NOMO-1 treated with DMSO at 0.1 percent for 48 hours (cell line): ENCODE data around the gene NOG.
A peak's percentile ranks its signal among the peaks of the same experiment; 100 is the strongest.

ENCODE experiments used
- DNase-seq: peaks from one replicate; lab custom pipeline; 2025; ENCODE audit not compliant: unreplicated experiment; lab: John Stamatoyannopoulos, UW

NOG gene

DNA sequence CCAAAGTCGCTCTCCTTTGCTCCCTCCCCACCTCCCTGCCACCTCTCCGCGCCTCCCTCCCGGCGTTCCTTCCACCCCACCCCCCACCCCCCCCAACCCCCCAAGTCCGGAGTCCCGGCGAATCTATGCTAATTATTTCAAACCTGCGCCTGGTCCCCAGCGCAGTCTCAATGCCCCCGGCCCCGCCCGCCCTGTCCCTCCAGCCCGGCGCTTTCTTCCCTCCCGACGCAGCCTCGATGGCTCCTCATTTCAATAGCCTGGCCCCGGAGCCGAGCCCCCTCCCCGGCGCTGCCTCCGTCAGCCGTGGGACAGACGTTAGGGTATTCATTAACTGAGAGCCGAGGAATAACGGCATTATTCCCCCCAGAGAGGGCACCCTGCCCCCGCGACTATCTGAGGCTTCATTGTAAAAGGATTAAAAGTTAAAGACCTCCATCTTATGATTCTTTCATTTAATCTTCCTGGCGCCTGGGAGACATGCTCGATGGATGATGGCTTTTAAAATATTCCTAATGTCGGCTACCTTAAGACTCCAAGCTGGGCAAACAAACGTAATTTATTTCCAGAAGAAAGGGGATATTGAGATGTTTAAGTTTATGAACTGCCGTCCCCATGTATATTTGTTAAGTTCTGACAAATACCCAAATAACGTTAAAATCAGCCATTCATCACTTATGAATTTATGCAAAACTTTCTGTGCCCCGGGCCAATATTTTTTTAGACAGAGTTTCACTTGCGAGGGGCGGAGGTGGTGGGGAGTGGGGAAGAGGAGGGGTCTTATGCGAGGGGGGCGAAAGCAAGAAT is 3.4 kb downstream of the NOG start:
- DNase-seq = no peak

DNA sequence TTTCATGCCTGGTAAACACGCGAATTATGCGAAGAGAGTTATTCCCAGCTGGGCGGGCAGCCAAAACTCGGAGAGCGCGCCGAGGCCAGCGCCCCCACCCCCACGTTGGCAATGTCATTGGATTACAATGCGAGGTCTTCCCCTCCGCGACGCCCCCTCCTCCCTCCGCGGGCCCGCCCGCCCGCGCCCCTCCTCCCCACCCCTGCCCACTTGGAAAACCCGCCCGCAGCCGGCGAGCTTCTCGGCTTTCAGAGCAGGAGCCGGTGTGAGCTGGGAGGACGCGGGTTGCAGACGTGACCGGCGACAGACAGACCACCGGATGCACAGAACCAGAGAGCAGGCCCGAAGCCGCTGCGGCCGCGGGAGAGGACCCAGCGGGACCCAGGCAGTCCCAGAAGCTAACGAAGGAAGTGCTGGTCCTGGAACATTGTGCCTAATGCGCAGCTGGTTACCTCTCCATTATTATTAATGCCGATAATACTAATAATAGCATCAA is 4.0 kb downstream of the NOG start:
- no peak for DNase-seq

DNA sequence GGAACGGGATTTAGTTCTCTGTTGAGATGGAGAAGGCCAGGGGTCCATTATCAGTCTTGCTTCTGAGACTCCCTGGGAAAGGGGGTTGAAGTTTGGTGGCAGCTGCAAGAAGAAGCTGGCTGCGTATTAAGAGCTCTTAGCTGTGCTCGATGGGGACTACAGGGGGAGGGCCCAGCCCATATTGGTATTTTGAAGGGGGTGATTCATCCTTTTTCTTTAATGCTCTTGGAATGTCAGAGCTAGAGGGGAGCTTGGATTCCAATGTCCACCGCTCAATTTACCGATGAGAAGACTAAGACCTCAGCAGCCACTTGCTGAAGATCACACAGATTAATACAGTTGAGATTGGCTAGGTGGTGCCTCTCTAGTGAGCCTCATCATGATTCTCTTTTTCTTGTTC is 5.0 kb downstream of the NOG start:
- no peak for DNase-seq

DNA sequence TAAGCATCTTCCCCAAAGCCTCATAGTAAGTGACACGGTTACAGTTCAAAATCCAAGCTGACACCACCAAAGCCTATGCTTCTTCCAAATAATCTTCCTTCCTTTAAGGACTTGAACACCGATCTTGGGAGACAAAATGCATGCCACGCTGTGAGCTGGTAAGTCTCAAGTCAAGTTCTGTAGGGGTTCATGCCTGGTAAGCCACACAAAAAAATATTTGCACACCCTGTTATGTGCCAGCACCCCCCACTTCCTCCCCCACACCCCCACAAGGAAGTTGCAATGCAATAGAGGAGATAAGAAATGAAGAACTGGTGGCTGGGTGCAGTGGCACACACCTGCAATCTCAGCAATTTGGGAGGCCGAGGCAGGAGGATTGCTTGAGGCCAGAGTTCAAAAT is 5.6 kb downstream of the NOG start:
- no peak for DNase-seq

DNA sequence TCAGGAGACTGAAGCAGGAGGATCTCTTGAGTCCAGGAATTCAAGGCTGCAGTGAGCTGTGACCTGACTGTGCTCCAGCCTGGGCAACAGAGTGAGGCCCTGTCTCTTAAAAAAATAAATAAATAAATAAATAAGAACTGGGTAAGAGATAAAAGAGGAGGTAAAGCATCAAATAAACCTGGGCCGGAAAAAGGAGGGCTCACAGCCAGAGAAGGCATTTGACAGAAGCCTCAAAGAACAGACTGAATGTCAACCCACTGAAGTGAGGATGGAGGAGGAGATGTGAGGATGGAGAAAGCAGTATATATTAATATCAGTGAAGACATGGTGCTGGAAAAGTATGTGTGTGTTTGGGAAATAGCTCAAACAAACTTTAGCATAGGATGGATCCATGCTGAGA is 6.1 kb downstream of the NOG start:
- no peak for DNase-seq

DNA sequence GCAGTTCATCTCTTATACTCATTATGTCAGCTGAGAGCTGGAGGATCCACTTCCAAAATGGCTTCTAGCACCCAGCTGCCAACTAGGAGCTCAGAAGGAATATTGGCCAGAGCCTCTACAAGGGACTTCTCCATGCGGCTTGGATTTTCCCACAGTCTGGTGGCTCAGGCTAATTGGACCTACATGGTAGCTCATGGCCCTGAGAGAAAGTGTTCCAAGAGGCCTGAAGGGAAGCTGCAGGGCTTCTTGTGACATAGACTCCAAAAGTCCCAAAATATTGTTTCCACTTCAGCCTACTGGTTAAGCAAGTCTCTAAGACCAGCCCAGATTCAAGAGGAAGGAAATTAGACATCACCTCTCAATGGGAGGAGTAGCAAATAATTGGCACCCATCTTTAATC is 6.8 kb downstream of the NOG start:
- no peak for DNase-seq

DNA sequence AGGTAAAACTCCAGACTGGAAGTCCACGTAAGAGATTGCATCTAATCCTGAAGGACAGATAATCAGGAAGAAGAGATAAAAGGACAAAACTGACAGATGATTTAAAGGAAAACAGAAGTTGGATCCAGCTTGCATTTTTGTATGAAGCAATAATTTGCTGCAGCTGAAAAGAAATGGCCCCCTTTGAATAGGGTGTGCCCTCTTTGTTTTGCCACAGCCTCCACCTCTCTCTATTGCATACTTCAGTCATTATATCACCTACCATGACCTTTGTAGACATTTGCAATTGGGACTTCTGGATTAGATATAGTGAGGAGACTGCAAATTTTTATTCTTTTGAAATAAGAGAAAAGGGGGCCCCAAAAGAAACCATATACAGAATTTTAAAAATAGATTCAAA is 8.1 kb downstream of the NOG start:
- no peak for DNase-seq

DNA sequence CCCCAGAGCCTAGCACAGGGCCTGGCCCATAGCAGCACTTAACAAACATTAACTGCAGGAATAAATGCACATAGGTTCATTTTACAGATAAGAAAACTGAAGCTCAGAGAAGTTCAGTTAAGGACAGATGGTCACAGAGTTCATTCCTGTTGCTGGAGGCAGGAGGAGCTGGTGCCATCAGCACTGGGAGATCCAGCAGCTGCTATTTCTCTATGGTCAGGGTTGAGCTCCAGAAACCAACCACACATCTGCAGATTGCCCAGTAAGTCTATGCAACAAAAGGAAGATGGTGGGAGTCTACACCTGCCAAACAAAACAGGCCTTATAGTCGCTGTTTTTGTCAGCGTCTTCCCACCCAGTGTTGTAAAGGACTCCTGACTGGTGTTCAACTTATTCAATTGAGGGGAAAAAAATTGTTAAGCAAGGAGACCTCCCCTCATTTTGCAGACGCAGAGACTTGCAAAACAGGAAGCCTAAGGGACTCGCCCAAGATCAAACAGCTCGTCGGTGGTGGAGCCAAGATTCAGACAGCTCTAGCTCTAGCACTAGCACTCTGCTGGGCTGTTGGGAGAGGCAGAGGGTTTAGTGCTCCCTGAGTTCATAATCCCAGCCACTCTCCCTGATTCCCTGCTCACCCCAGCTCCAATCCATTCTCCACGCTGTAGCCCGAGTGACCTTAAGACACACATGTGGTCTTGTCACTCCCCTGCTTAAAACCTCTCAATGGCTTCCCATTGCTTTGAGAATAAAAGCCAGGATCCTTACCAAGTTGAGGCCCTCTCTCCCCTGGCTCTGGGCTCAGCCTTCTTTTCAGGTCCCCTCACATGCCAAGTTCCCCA is 9.0 kb downstream of the NOG start:
- no peak for DNase-seq

DNA sequence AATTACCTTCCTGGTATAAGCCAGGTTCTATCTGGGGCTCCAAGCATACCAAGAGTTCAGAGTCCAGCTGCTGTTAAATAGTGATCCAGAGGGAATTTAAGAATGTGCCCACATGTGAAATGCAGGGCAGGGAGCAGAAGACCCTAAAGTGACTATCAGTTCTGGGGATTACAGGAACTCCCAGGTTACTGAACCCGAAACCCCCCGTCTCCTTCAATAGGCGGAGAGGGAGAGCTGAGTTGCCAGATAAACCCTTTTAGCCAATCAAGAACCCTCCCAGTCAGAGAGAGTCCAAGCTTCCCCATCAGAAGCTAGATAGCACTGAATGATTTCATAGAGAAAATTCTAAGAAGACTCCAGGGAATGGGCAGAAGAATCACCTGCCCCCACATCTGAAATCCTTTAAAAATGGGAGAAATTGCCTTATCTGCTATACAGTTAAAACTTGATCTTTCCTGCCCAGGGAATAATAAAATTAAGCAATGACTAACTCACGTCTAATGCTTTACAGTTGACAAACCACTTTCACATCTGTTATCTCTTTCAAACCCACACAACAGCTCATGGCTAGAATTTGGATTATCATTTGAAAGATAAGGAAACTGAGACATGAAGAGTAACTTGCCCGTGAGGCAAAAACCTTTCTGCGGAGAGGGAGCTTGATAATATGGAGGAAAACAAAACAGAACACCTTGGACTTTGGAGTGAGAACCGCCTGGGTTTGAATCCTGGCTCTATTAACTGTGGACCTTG is 10.2 kb downstream of the NOG start:
- no peak for DNase-seq

DNA sequence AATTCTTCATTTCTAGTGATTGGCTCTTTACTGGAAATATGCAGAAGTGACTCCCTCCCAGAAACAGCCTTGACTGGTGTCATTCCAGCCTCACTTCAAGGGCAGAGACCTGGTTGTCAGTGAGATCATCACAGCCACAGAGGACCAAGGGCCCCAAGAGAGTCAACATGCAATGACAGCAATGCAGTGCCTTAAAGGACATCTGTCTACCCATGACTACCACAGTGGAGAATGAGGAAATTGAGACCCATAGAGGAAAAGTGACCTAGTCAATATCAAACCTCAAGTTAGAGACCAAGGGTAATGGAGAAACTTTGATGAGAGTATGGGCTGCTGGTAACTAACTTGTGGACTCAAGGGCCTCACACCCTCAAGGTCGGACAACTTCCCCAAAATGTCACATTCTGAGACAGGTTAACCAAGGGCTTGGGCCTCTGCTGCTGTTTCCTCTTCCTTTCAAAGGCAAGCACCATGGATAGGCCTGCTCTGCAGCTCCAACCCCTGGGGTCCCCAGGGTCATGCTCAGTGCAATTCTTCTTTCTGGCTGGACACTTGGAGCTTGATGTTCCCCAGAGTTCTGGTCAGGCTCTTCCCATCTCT is 11.3 kb downstream of the NOG start:
- DNase-seq = peak; percentile 65

DNA sequence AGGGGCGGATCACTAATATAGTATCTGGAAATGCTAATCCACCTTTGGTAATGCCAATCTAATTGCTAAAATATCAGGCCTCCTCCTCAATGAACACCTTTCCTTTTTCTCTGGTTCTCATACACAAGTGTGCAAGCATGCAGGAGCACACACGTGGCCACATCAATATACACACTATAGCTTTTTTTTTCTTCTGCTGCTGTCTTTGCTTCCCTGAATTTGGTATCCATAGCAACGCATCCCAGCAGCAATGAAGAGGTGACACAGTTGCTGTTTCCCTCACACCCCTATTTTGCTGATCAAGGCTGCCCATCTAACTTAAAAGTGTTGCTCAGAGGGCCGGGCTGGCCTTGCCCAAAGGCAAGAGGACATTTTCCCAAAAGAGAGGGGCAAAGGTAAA is 15.4 kb downstream of the NOG start:
- no peak for DNase-seq

DNA sequence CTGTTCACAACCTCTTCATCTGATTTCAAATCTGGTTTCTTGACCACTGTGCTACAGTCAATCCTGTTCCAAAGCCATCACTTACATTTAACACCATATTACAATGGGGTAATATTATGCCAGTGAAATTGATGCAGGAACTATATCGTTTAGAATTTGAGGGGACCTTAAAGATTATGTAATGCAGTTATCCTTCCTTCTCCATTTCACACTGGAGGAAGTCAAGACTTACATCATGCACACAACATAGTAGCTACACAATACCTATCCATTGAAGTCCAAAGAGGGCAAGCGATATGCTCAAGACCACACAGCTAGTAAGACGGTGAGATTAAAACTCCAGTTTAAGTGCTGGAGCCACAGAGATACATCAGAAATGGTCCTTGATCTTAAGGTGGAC is 16.8 kb downstream of the NOG start:
- DNase-seq = peak; percentile 67

DNA sequence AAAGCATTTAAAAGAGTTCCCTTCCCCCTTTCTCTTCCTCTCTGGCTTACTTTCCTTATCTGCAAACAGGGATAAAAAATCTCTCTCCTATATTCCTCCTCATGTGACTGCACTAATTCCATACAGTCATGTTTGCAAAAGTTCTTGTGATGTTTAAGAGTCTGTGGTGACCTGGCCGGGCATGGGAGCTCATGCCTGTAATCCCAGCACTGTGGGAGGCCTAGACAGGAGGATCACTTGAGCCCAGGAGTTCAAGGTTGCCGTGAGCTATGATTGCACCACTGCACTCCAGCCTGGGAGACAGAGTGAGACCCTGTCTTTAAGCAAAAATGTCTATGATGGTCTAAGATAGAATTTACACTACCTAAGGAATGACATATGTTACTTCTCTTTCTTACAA is 19.6 kb downstream of the NOG start:
- no peak for DNase-seq

DNA sequence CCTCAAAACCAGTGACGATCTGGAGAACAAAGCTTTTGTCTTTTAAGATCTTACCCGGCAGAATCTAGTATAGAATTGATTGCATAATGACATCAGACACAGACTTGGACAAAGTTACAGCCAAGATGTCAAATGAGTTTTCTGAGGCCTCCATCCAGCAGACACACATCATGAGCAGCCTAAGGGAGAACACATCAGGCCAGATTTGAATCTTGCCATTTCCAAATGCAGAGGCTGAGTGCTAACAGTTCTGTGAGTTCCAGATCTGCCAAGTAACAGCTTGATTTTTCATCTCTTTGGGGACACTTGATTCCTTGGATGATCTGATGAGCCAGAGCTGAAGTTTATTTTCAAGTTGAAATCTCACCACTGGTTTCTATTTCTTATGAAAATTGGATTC is 21.0 kb downstream of the NOG start:
- DNase-seq = no peak

DNA sequence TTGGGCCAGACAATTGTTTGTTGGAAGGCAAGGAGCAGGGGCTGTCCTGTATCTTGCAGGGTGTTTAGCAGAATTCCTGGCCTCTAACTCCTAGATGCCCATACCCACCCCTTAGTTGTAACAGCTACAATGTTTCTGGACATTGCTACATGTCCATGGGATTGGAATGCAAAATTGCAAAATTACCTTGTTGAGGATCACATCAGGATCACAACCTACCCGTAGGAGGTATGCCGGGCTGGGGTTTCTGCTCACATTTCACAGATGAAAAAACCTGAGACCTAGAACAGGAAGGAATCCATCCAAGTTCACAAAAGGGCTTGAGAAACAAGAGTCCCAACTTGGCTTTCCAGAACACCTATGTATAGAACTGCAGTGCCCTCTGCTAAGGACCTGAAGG is 22.7 kb downstream of the NOG start:
- DNase-seq = no peak

DNA sequence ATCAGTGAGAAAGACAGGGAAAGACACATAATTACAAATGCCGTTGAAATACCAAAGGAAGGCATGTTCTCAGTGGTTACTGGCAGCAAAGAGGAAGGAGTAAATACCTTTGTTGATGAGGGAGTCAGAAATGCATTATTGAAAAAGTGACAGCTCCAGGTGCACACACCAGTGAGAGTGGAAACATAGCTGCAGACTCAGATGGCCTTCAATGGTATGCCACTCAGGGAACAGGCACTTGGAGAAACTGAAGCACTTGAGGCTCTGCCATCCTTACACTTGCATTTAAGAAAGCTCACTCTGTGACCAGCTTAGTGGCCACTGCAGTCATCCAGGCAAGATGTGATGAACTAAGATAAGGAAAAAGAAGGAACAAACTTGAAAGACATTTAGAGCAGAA is 29.9 kb downstream of the NOG start:
- no peak for DNase-seq

DNA sequence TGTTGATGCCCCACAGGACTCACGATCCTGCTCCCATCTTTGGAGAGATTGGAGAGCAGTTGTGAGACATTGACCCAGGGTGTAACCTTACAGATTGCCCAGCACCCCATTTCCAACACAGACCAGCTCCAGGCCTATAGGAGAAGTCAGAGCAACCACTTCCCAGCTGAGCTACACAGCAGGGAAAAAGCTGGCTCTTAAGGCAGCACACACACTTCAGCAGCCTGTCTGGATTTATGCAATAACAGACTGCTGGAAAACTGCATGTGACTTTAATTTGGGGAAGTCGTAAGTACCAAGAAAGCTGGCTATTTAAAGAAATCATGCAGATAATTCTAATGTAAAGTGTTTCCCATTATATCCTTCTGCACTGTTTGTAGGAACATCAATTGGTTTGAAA is 30.8 kb downstream of the NOG start:
- DNase-seq = peak; percentile 74

DNA sequence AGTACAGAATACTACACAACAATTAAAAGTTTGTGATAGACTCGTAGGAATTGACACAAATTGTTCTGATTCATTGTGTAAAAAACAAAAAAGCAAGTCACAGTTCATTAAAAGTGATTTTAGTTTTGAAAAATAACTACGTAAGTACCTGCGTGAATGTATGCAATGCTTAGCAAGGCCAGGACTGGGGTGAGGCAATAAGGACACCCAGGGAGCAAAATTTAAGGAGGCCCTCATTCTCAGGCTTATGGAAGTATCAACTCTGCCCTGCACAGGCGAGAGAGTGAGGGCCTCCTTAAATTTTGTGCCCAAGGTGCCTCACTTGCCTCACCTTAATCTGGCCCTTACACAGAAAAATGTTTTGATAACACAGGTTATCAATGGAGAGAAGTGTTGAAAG is 31.4 kb downstream of the NOG start:
- DNase-seq = peak; percentile 41

DNA sequence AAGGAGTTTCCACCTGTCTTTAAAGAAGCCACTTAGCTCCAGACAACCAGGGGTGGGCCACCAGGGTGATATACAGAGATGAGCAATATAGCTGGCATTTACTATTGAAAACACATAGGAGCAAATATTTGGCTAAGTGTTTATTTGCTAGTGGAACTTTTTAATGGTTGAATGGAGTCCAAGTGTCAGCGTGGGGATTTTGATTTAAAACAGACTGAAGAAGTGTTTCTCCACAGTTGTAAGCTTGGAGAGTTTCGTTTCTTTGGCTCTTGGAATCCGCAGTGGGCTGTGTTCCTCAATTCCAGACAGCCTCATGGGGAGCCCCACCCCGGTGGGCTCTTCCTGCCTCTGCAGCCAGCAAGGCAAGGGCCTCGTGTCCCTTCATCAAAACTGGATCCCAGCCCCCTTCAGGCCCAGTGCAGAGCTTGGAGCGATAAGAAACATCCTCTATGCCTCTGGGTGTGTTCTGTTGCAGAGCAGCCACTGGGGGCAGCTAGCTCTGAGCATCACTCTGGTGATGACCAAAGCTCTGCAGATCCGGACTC is 36.1 kb downstream of the NOG start:
- no peak for DNase-seq

DNA sequence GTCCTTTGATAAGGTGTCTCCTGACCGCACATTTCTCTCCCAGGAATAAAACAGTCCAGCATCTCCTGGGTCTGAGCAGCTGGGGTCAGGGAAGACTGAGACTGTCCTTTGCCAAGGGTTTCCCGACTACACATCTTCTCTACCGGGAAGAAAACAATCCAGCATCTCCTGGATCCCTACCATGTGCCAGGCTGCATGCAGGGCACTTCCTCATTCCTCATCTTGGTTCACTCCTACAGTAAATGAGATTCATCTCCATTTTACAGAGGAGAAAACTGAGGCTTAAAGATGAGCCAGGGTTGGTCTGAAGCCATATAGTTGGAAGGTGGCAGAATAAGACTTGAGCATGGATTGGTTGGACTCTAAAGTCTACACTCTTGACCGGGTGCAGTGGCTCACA is 36.7 kb downstream of the NOG start:
- DNase-seq = no peak

DNA sequence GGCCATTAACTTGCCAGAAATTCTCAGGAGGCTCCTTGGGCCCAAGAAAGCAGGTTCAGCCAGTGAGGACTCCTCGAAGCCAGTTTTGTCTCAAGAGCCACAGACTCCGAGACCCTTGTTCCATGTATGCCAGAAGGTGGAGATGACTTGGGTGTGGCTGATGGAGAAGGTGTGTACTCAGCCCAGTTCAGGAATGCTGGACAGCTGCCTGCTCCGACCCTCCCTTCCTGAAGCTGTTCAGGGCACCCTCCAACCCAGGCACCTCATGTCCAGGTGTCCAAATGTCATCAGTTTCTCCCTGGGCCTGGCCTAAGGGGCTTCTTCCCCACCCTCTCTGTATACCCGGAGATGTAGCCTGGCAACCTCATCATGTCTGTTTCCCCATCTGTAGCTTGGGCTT is 40.2 kb downstream of the NOG start:
- DNase-seq = no peak
